GM18858 (cell line): ENCODE results near the gene SLC4A8.

Experiments used
- ATAC-seq: cut with Tn5 transposase; IDR thresholded peaks from one replicate; pipeline ENCODE4 v1.9.1; 2021; ENCODE audit not compliant: unreplicated experiment

The SLC4A8 gene

GRCh38 chr12:51393676-51394545 is 30.7 kb upstream of the SLC4A8 start:
- ATAC-seq, result no peak

DNA sequence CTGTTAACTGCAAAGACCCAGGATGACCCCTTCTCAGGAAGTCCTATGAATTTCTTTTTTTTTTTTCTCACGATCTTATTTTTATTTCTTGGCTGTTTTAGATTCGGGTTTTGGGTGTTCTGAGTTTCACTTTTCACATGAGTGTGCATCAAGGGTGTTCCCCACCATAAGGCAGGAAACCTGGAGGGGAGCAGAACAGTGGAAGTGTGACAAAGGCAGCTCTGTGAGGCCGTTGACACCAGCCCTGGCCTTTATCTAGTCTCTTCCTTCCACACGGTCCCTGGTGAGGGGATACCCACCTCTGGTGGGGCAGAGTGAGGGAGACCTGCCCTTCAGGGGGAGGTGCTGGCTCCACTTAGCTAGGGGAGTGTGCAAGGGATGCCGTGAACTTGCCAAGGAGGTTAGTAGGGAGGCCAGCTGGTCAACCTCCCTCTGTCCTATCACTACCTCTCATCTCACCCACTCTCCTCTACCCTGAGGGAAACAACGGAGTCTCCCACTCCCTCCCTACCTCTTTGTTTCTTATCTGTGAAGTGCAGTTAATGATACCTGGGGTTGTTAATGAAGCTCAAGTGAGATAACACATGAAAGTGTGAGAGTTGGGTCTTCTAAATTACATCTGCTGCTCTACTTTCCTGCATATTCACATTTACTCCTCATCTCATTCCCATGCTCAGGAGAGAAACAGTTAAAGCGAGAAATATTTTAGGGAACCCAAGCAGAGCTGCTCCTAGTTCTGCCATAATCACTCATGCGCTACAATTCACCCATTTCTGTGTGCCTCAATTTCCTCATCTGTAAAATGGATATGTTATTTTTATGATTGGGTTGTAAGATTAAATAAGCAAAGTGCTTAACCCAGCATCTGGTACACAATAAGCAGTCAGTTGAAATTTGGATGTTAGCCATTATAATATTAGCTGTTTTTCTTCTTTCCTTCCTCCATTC is 29.1 kb upstream of the SLC4A8 start:
- no peak for ATAC-seq

DNA sequence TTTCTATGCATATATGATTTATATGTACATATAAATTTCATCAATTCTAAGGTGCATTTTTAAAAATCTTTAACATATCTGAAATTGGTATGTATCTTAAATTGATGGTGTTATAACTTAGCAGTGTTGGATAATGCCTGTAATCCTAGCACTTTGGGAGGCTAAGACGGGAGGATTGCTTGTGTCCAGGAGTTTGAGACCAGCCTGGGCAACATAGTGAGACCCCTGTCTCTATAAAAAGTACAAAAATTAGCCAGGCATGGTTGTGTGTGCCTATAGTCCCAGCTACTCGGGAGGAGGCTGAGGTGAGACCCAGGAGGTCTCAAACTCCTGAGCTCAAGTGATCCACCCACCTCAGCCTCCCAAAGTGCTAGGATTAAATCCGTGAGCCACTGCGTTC is 27.0 kb upstream of the SLC4A8 start:
- no peak for ATAC-seq

- ATAC-seq, result no peak
These were observed 24.7 kb upstream of the SLC4A8 start for GRCh38 chr12:51399891-51400290.

DNA sequence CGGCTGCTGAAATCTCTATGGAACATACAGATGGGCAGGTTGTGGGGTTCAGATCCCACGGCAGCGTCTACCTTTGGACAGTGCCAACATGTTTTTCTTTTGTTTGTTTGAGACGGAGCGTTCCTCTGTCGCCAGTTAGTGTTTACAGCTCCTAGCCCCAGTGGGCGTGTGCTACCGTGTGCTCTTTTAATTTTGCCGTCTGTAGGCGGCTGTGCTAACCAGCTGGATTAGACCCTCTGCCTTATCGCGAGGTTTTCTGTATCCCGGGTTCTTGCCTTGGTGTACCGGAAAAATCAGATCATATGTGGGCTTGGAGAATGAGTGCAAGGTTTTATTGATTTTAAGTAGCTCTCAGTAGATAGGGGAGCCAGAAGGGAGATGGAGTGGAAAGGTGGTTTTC is 23.6 kb upstream of the SLC4A8 start:
- ATAC-seq, result no peak

- ATAC-seq, result no peak
These were observed 23.1 kb upstream of the SLC4A8 start for GRCh38 chr12:51401486-51401885.

DNA sequence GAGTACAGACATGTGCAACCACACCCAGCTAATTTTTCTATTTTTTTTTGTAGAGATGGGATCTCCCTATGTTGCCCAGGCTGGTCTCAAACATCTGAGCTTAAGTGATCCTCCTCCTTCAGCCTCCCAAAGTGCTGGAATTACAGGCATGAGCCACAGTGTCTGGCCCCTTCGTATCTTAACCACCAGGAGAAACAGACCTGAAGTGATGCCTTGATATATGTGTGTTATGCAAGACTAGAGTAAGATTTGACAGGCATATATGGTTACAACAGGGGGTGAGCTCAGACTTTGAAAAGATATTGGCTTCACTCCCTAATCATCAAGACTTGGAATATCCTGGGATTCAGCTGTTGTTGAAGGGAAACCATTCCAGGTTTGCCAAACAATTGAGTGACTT is 22.7 kb upstream of the SLC4A8 start:
- ATAC-seq, result no peak

GRCh38 chr12:51403159-51403558 is 21.5 kb upstream of the SLC4A8 start:
- ATAC-seq, result no peak

DNA sequence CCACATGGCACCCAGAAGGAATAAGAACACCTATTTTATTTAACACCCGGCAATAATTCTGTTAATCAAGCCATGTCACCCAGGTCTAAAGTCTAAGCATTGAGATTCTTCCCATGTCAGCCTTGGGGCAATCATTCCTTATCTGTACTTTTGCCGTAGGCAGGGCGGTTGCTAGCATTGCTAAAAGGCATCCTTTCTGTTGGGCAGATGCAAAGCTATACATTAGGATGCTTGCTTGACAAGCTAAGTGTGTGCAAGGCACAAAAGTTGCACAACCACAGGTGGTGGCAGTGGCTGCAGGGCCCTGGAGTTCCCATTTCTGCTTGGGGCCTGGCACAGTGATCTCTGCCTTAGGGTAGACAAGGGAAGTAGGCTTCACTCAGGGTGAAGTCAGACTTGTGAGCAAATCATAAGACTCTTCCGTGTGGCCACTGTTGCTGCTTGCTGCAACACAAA is 20.9 kb upstream of the SLC4A8 start:
- no peak for ATAC-seq

- no peak for ATAC-seq
These were observed 20.0 kb upstream of the SLC4A8 start for GRCh38 chr12:51404627-51405026.

GRCh38 chr12:51405801-51406207 is 18.8 kb upstream of the SLC4A8 start:
- no peak for ATAC-seq

DNA sequence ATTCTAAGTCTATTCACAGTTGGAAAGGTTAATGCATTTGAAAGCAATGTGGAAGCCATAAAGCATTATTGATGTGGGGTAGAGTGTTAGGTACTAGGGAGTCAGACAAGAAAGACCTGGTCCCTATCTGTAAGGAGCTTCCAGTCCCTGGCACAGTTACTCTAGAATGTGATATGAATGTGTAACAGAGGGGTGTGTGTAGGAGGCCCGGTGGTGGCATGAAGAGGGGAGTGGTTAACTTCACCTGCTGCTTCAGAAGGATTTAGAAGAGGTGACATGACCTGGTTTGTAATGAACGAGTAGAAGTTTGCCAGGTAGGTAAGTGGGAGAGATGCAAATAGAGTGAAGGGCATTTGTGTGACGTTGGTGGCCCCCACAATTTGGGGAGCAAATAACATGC is 18.3 kb upstream of the SLC4A8 start:
- no peak for ATAC-seq

DNA sequence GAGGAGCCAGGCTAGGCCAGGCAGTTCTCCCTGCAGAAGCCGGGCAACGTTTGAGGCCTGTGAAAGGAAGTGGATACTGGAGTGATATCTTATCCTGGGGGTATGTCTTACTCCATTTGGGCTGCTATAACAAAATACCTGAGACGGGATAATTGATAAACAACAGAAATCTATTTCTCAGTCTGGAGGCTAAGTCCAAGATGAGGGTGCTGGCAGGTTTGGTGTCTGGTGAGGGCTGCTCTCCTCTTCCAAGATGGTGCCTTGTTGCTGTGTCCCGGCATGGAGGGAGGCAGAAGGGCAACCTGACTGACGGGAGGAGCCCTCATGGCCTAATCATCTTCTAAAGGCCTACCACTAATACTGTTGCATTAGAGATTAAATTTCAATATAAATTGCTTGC is 17.8 kb upstream of the SLC4A8 start:
- ATAC-seq, result no peak

- ATAC-seq, result no peak
These were observed 17.0 kb upstream of the SLC4A8 start for GRCh38 chr12:51407604-51408003.

DNA sequence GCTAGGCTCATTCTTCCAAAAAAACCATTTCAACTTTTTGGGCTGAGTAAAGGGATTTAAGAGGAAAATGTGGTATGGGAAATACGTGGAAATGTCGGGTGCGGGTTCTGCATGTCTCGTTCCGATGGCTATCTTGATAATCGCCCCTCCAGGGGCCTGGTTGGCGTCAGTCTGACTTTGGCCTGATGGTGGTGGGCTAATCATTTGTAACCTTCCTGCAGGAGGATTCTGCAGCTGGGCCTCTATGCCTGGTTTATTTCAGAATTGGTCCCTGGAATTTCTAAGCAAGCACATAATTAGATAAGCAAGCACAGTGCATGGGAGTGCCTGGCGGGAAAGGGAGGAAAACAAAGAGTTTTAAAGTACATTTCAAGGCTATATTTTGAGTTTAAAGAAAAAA is 14.8 kb upstream of the SLC4A8 start:
- ATAC-seq, result no peak

DNA sequence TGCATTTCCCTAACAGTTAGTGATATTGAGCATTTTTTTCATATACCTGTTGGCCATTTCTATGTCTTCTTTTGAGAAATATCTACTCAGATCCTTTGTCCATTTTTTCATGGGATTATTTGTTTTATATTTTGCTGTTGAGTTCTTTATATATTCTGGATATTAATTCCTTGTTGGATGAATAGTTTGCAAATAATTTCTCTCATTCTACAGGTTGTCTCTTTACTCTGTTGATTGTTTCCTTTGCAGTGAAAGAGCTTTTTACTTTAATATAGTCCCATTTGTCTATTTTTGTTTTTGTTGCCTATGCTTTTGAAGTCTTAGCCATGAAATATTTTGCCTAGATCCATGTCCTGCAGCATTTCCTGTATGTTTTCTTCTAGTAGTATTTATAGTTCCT is 11.5 kb upstream of the SLC4A8 start:
- ATAC-seq, result no peak

DNA sequence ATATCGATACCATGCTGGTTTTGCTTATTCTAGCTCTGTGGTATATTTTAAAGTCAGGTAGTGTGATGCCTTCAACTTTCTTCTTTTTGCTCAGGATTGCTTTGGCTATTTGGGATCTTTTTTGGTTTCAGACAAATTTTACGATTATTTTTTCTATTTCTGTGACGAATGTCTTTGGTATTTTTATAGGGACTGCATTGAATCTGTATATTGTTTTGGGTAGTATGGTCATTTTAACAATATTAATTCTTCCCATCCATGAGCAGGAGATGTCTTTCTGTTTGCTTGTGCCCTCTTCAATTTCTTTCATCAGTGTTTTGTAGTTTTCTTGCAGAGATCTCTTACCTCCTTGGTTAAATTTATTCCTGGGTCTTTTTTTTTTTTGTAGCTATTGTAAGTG is 10.8 kb upstream of the SLC4A8 start:
- no peak for ATAC-seq

- ATAC-seq, result no peak
These were observed 8.7 kb upstream of the SLC4A8 start for GRCh38 chr12:51415931-51416330.

DNA sequence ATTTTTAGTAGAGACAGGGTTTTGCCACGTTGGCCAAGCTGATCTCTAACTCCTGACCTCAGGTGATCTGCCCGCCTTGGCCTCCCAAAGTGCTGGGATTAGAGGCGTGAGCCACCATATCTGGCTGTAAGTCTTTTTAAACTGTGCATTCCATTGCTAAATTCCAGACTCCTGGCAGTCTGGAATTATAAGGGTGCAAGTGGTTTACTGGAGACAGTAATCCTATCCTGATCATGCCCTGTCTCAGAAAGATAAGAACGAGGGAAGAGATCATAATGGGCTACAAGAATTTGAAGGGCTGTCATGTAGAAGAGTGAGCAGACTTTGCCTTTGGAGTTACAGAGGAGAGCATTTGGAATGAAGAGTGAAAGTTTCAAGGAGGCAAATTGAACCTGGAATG is 6.8 kb upstream of the SLC4A8 start:
- no peak for ATAC-seq

DNA sequence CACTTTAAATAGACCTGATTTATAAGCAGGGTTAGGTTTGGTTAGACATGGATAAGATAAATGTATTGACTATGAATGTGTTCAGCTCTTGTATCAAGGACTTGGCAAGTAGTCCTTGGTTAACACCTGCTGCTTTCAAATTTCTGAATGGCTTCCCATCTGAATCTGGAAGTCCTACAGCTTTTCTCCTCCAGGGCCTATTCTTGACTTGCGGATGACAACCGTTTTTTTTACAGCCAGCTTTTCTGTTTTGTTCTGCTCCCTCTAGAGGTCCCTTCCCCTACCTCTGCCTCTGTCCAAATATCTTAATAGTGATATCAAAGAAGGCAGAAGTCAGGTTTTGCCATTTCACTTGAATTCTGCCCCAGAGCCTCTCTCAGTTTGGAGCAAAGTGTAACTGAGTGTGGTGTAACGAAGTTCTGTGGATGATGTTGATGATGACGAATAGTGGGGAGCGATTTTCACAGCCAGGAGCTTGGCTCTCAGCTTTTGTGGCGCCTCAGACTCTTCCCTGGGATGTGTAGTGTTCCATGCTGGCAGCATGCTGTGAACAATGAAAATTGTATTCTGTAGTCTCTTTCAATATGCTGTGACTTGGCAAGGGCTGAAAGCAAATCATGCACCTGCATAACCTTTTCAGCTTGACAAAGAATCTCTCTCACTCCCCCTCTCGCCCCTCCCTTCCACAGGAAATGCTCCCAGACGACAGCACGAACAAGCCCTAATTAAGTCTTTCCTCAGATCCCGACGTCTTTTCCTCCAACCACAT is 5.0 kb upstream of the SLC4A8 start:
- no peak for ATAC-seq

DNA sequence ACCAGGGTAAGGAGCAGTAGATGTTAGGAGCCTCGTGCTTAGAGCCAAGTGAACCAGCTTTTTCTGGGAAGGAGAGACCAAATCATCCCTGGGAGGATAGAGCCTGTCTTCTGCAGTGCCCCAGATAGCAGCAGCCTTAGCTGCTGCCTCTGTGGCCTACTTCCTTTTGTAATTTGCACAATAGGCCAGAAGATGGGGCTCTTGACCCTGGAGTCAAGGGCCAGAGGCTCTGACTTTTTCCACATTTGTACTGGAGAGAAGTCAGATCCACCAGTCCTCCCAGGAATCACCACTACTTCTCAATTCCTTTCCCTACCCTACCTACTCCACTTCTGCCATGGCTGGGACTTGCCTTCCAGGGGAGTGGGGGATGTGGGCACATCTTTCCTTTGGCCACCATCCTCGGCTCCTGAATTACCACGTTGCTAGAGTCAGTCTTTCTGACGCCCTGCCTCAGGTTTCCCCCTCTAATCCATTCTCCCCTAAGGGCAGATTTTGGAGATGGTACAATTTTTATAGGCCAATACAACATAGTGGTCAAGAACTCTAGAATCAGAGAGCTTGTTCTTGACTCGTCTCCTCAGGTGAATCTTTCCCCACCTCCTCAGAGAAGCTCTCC is 3.3 kb upstream of the SLC4A8 start:
- no peak for ATAC-seq
